ENCODE data around the gene JPH4.
"Not testable (repeated sequence)": the region's sequence is repeated elsewhere in the genome, so short reads cannot be mapped to it uniquely, and the experiment has no call there.

The JPH4 gene

GRCh38 chr14:23604675-23605170 is 26.1 kb upstream of the JPH4 start:
- H3K9me3 ChIP-seq (ENCODE audit: low read length), result no peaks in the 10 kb centered on the region
- no peaks in the 10 kb centered on the region for H3K4me1 ChIP-seq (ENCODE audit: insufficient read depth, low read length)
- H3K27ac ChIP-seq (ENCODE audit: low read depth, low read length), result no peak overlapping the region
- H3K9ac ChIP-seq (ENCODE audit: low read length), result no peak overlapping the region
- no peak overlapping the region for H3K4me3 ChIP-seq (ENCODE audit: low read depth in 1 of 2, low read length in 2 of 2)
- H3K36me3 ChIP-seq (ENCODE audit: insufficient read depth, low read length), result no peaks in the 10 kb centered on the region
- no peaks in the 10 kb centered on the region for H3K27me3 ChIP-seq (ENCODE audit: control insufficient read depth in 1 of 2, insufficient read depth in 2 of 2, low read length in 2 of 2)

- H3K4me1 ChIP-seq (ENCODE audit: insufficient read depth, low read length), result no peaks in the 10 kb centered on the region
These were observed 25.6 kb upstream of the JPH4 start for GRCh38 chr14:23604148-23604547.

GRCh38 chr14:23603103-23603502 is 24.5 kb upstream of the JPH4 start:
- H3K27ac ChIP-seq (ENCODE audit: low read depth, low read length), result no peak overlapping the region
- H3K36me3 ChIP-seq (ENCODE audit: insufficient read depth, low read length), result no peaks in the 10 kb centered on the region
- no peak overlapping the region for H3K4me3 ChIP-seq (ENCODE audit: low read depth in 1 of 2, low read length in 2 of 2)
- H3K4me1 ChIP-seq (ENCODE audit: insufficient read depth, low read length), result no peaks in the 10 kb centered on the region
- H3K27me3 ChIP-seq (ENCODE audit: control insufficient read depth in 1 of 2, insufficient read depth in 2 of 2, low read length in 2 of 2), result no peaks in the 10 kb centered on the region
- H3K9me3 ChIP-seq (ENCODE audit: low read length), result no peaks in the 10 kb centered on the region
- H3K9ac ChIP-seq (ENCODE audit: low read length), result no peak overlapping the region

More at GRCh38 chr14:23604148-23604547, 25.6 kb upstream of the JPH4 start:
- Histone ChIP-seq H3K9me3 (ENCODE audit: low read length) (no peaks in the 10 kb centered on the region), H3K36me3 (ENCODE audit: insufficient read depth, low read length) (no peaks in the 10 kb centered on the region), H3K4me3 (ENCODE audit: low read depth in 1 of 2, low read length in 2 of 2) (no peak overlapping the region), H3K27me3 (ENCODE audit: control insufficient read depth in 1 of 2, insufficient read depth in 2 of 2, low read length in 2 of 2) (no peaks in the 10 kb centered on the region), H3K9ac (ENCODE audit: low read length) (no peak overlapping the region), H3K27ac (ENCODE audit: low read depth, low read length) (no peak overlapping the region)

GRCh38 chr14:23602181-23603095 is 23.8 kb upstream of the JPH4 start:
- Histone ChIP-seq H3K27me3 (ENCODE audit: control insufficient read depth in 1 of 2, insufficient read depth in 2 of 2, low read length in 2 of 2) (no peaks in the 10 kb centered on the region), H3K4me3 (ENCODE audit: low read depth in 1 of 2, low read length in 2 of 2) (no peak overlapping the region), H3K36me3 (ENCODE audit: insufficient read depth, low read length) (no peaks in the 10 kb centered on the region), H3K4me1 (ENCODE audit: insufficient read depth, low read length) (no peaks in the 10 kb centered on the region), H3K27ac (ENCODE audit: low read depth, low read length) (no peak overlapping the region), H3K9me3 (ENCODE audit: low read length) (no peaks in the 10 kb centered on the region), H3K9ac (ENCODE audit: low read length) (no peak overlapping the region)

- Histone ChIP-seq H3K27ac (ENCODE audit: low read depth, low read length) (no peak overlapping the region), H3K36me3 (ENCODE audit: insufficient read depth, low read length) (no peaks in the 10 kb centered on the region), H3K9me3 (ENCODE audit: low read length) (no peaks in the 10 kb centered on the region), H3K4me1 (ENCODE audit: insufficient read depth, low read length) (no peaks in the 10 kb centered on the region), H3K27me3 (ENCODE audit: control insufficient read depth in 1 of 2, insufficient read depth in 2 of 2, low read length in 2 of 2) (no peaks in the 10 kb centered on the region), H3K4me3 (ENCODE audit: low read depth in 1 of 2, low read length in 2 of 2) (no peak overlapping the region), H3K9ac (ENCODE audit: low read length) (no peak overlapping the region)
These were observed 23.2 kb upstream of the JPH4 start for GRCh38 chr14:23601845-23602180.

- Histone ChIP-seq H3K9me3 (ENCODE audit: low read length) (no peaks in the 10 kb centered on the region), H3K27ac (ENCODE audit: low read depth, low read length) (no peak overlapping the region), H3K27me3 (ENCODE audit: control insufficient read depth in 1 of 2, insufficient read depth in 2 of 2, low read length in 2 of 2) (no peaks in the 10 kb centered on the region), H3K4me3 (ENCODE audit: low read depth in 1 of 2, low read length in 2 of 2) (no peak overlapping the region), H3K36me3 (ENCODE audit: insufficient read depth, low read length) (no peaks in the 10 kb centered on the region), H3K4me1 (ENCODE audit: insufficient read depth, low read length) (no peaks in the 10 kb centered on the region), H3K9ac (ENCODE audit: low read length) (no peak overlapping the region)
These were observed 22.8 kb upstream of the JPH4 start for GRCh38 chr14:23601424-23601823.

GRCh38 chr14:23600806-23601205 is 22.2 kb upstream of the JPH4 start:
- Histone ChIP-seq H3K27me3 (ENCODE audit: control insufficient read depth in 1 of 2, insufficient read depth in 2 of 2, low read length in 2 of 2) (no peaks in the 10 kb centered on the region), H3K9me3 (ENCODE audit: low read length) (no peaks in the 10 kb centered on the region), H3K4me1 (ENCODE audit: insufficient read depth, low read length) (no peaks in the 10 kb centered on the region), H3K27ac (ENCODE audit: low read depth, low read length) (no peak overlapping the region), H3K4me3 (ENCODE audit: low read depth in 1 of 2, low read length in 2 of 2) (no peak overlapping the region), H3K9ac (ENCODE audit: low read length) (no peak overlapping the region), H3K36me3 (ENCODE audit: insufficient read depth, low read length) (no peaks in the 10 kb centered on the region)

- Histone ChIP-seq H3K9me3 (ENCODE audit: low read length) (no peaks in the 10 kb centered on the region), H3K27me3 (ENCODE audit: control insufficient read depth in 1 of 2, insufficient read depth in 2 of 2, low read length in 2 of 2) (no peaks in the 10 kb centered on the region), H3K4me1 (ENCODE audit: insufficient read depth, low read length) (no peaks in the 10 kb centered on the region), H3K4me3 (ENCODE audit: low read depth in 1 of 2, low read length in 2 of 2) (no peak overlapping the region), H3K27ac (ENCODE audit: low read depth, low read length) (no peak overlapping the region), H3K9ac (ENCODE audit: low read length) (no peak overlapping the region), H3K36me3 (ENCODE audit: insufficient read depth, low read length) (no peaks in the 10 kb centered on the region)
These were observed 21.7 kb upstream of the JPH4 start for GRCh38 chr14:23600322-23600707.

DNA sequence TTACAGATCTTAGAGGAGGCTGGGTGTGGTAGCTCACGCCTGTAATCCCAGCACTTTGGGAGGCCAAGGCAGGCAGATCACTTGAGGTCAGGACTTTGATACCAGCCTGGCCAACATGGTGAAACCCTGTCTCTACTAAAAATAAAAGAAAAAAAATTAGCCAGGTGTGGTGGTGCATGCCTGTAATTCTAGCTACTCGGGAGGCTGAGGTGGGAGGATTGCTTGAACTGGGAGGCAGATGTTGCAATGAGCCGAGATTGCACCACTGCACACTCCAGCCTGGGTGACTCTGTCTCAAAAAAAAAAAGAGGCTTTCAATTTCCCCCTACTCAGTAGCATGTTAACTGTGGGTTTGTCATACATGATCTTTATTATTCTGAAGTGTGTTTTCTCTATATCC is 15.6 kb upstream of the JPH4 start:
- not testable (repeated sequence) for H3K36me3 ChIP-seq (ENCODE audit: insufficient read depth, low read length); H3K9me3 ChIP-seq (ENCODE audit: low read length); H3K27ac ChIP-seq (ENCODE audit: low read depth, low read length); H3K4me3 ChIP-seq (ENCODE audit: low read depth in 1 of 2, low read length in 2 of 2); H3K4me1 ChIP-seq (ENCODE audit: insufficient read depth, low read length); H3K9ac ChIP-seq (ENCODE audit: low read length); H3K27me3 ChIP-seq (ENCODE audit: control insufficient read depth in 1 of 2, insufficient read depth in 2 of 2, low read length in 2 of 2)

GRCh38 chr14:23590198-23590597 is 11.6 kb upstream of the JPH4 start:
- Histone ChIP-seq H3K9ac (ENCODE audit: low read length) (no peak overlapping the region), H3K36me3 (ENCODE audit: insufficient read depth, low read length) (no peaks in the 10 kb centered on the region), H3K4me1 (ENCODE audit: insufficient read depth, low read length) (no peaks in the 10 kb centered on the region), H3K27ac (ENCODE audit: low read depth, low read length) (no peak overlapping the region), H3K27me3 (ENCODE audit: control insufficient read depth in 1 of 2, insufficient read depth in 2 of 2, low read length in 2 of 2) (no peaks in the 10 kb centered on the region), H3K9me3 (ENCODE audit: low read length) (no peaks in the 10 kb centered on the region), H3K4me3 (ENCODE audit: low read depth in 1 of 2, low read length in 2 of 2) (no peak overlapping the region)

- H3K4me1 ChIP-seq (ENCODE audit: insufficient read depth, low read length), result no peaks in the 10 kb centered on the region
- H3K36me3 ChIP-seq (ENCODE audit: insufficient read depth, low read length), result no peaks in the 10 kb centered on the region
- no peak overlapping the region for H3K9ac ChIP-seq (ENCODE audit: low read length)
- no peak overlapping the region for H3K27ac ChIP-seq (ENCODE audit: low read depth, low read length)
- H3K9me3 ChIP-seq (ENCODE audit: low read length), result no peaks in the 10 kb centered on the region
- no peaks in the 10 kb centered on the region for H3K27me3 ChIP-seq (ENCODE audit: control insufficient read depth in 1 of 2, insufficient read depth in 2 of 2, low read length in 2 of 2)
- no peak overlapping the region for H3K4me3 ChIP-seq (ENCODE audit: low read depth in 1 of 2, low read length in 2 of 2)
These were observed 11.0 kb upstream of the JPH4 start for GRCh38 chr14:23589606-23590005.
